ENCODE measurements around the gene UQCRHL. TPM values are rescaled to one million over a fixed set of nuclear protein-coding genes. Genes with fewer than 3 reads are reported as not detected.

Gene UQCRHL
- polyA plus RNA-seq, 2 of the 4 experiments (the other 2 are of a cell fraction) = 0.68 to 4.1 TPM

GRCh38 chr1:15807121-15807520 lies 328 bp downstream of the UQCRHL start:
- ATAC-seq = no peak
- CTCF ChIA-PET = interaction anchor here (0.6 to 1.7 kb wide), 4 partner anchors 9 to 15 kb away, joined by 3 to 5 read pairs (median 3); no protein-coding TSS in a partner anchor
- H3K4me3 ChIP-seq = no peak overlapping the region
- POLR2A ChIA-PET = interaction anchor here (0.7 to 0.9 kb wide), 2 partner anchors 15 to 27 kb away, joined by 3 read pairs; no protein-coding TSS in a partner anchor
- no peak for FAIRE-seq
- no peak overlapping the region for H3K4me2 ChIP-seq
- 80% methylated on average over 10 of the region's 10 CpGs for WGBS (ENCODE audit: missing lambda C conversion rate)
- DNase-seq (ENCODE audit: low read depth in 1 of 2, low spot score in 1 of 2) = no peak
- H3K9me3 ChIP-seq = no peaks in the 10 kb centered on the region
- TF ChIP-seq JUNB (IDR thresholded peaks at IDR 0.05) = no peak
- no peak for TF ChIP-seq NPAS2 (CRISPR knock-in tag; IDR thresholded peaks at IDR 0.05; ENCODE audit: borderline replicate concordance)
- TF ChIP-seq CEBPB (IDR thresholded peaks at IDR 0.05) = no peak
- TF ChIP-seq HOXB13 (CRISPR knock-in tag; IDR thresholded peaks at IDR 0.05; ENCODE audit: low read depth) = no peak
- TF ChIP-seq GATA3 (IDR thresholded peaks at IDR 0.05; ENCODE audit: borderline replicate concordance) = no peak
- TF ChIP-seq, protein P1, sequence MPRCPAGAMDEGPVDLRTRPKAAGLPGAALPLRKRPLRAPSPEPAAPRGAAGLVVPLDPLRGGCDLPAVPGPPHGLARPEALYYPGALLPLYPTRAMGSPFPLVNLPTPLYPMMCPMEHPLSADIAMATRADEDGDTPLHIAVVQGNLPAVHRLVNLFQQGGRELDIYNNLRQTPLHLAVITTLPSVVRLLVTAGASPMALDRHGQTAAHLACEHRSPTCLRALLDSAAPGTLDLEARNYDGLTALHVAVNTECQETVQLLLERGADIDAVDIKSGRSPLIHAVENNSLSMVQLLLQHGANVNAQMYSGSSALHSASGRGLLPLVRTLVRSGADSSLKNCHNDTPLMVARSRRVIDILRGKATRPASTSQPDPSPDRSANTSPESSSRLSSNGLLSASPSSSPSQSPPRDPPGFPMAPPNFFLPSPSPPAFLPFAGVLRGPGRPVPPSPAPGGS (IDR thresholded peaks at IDR 0.05) = no peak
- no peak for TF ChIP-seq CTCF (IDR thresholded peaks at IDR 0.05)
- no peak for TF ChIP-seq TP53 (CRISPR knock-in tag; IDR thresholded peaks at IDR 0.05)
- TF ChIP-seq TFCP2L1 (CRISPR knock-in tag; IDR thresholded peaks at IDR 0.05) = no peak
- TF ChIP-seq SREBF2 (IDR thresholded peaks at IDR 0.05) = no peak
- no peak for TF ChIP-seq FOXS1 (CRISPR knock-in tag; IDR thresholded peaks at IDR 0.05)
- TF ChIP-seq KDM5A (IDR thresholded peaks at IDR 0.05) = no peak
- TF ChIP-seq RFX5 (IDR thresholded peaks at IDR 0.05) = no peak
- no peak for TF ChIP-seq HEYL (CRISPR knock-in tag; IDR thresholded peaks at IDR 0.05)
- TF ChIP-seq PHF8 (IDR thresholded peaks at IDR 0.05; ENCODE audit: borderline replicate concordance, low read depth) = no peak
- TF ChIP-seq CBX2 (IDR thresholded peaks at IDR 0.05; ENCODE audit: borderline replicate concordance, low read depth) = no peak
- peaks cover 8% of the 10 kb centered on the region for H3K4me1 ChIP-seq
- no peak overlapping the region for H3K27ac ChIP-seq

GRCh38 chr1:15804060-15804459 lies 3.4 kb downstream of the UQCRHL start:
- Histone ChIP-seq H3K4me3 (no peak overlapping the region), H3K4me2 (no peak overlapping the region), H3K9me3 (no peaks in the 10 kb centered on the region), H3K27ac (peak overlapping the region in 1 of 2 experiments; percentile 92; a peak in 2 of 6 replicates), H3K4me1 (peaks cover 24% of the 10 kb centered on the region)
- no peak for TF ChIP-seq RAD21 (conservative IDR thresholded peaks at IDR 0.05 in 1 of 2, IDR thresholded peaks at IDR 0.05 in 1 of 2)
- no peak for TF ChIP-seq RNF2 (IDR thresholded peaks at IDR 0.05; ENCODE audit: borderline replicate concordance, low read depth)
- no peak for TF ChIP-seq EP300 (IDR thresholded peaks at IDR 0.05)
- no peak for TF ChIP-seq FOXS1 (CRISPR knock-in tag; IDR thresholded peaks at IDR 0.05)
- no peak for TF ChIP-seq KDM1A (IDR thresholded peaks at IDR 0.05; ENCODE audit: low read depth)
- TF ChIP-seq ATOH8 (CRISPR knock-in tag; IDR thresholded peaks at IDR 0.05; ENCODE audit: low read depth) = no peak
- no peak for TF ChIP-seq ESRRA (IDR thresholded peaks at IDR 0.05; ENCODE audit: borderline replicate concordance, low read length)
- no peak for TF ChIP-seq ZNF302 (CRISPR knock-in tag; IDR thresholded peaks at IDR 0.05)
- TF ChIP-seq HMGXB4 (CRISPR knock-in tag; IDR thresholded peaks at IDR 0.05; ENCODE audit: borderline replicate concordance) = no peak
- TF ChIP-seq NPAS2 (CRISPR knock-in tag; IDR thresholded peaks at IDR 0.05; ENCODE audit: borderline replicate concordance) = no peak
- TF ChIP-seq FOSB (CRISPR knock-in tag; IDR thresholded peaks at IDR 0.05) = no peak
- TF ChIP-seq CBX8 (IDR thresholded peaks at IDR 0.05) = no peak
- no peak for TF ChIP-seq MYC (IDR thresholded peaks at IDR 0.05; ENCODE audit: borderline replicate concordance, low read length)
- TF ChIP-seq NR3C1 (IDR thresholded peaks at IDR 0.05) = no peak
- TF ChIP-seq RARB (CRISPR knock-in tag; IDR thresholded peaks at IDR 0.05) = no peak
- TF ChIP-seq POLR2A (IDR thresholded peaks at IDR 0.05; ENCODE audit: low read length) = no peak
- no peak for TF ChIP-seq CTCF (IDR thresholded peaks at IDR 0.05)
- TF ChIP-seq CHD2 (IDR thresholded peaks at IDR 0.05; ENCODE audit: low read length, partially characterized antibody) = no peak
- no peak for TF ChIP-seq EHF (CRISPR knock-in tag; IDR thresholded peaks at IDR 0.05)
- no peak for TF ChIP-seq KDM5A (IDR thresholded peaks at IDR 0.05)
- ChIA-PET POLR2A (no interaction called here), CTCF (interaction anchor here (0.9 to 3.4 kb wide), 5 partner anchors 9 to 40 kb away, joined by 3 to 22 read pairs (median 7); no protein-coding TSS in a partner anchor)
- ATAC-seq (no peak), DNase-seq (ENCODE audit: low read depth in 1 of 2, low spot score in 1 of 2) (no peak), FAIRE-seq (no peak)
- WGBS (ENCODE audit: missing lambda C conversion rate) = 87% methylated on average over 8 of the region's 8 CpGs

Measured in A549 (cell line).